Right cardiac atrium (tissue), 5 donors: ENCODE measurements around the gene PCK2. TPM values are rescaled to one million over a fixed set of nuclear protein-coding genes. Genes with fewer than 3 reads are reported as not detected.
A peak's percentile ranks its signal among the peaks of the same experiment; 100 is the strongest.
"Not testable (repeated sequence)": the region's sequence is repeated elsewhere in the genome, so short reads cannot be mapped to it uniquely, and the experiment has no call there.

Source experiments
- ATAC-seq, 2 donors: fragments of 200-7000 bp; cut with Tn5 transposase; one replicate each; pipeline versions ENCODE4 v1.8.0 to v1.9.1; 2020; ENCODE audit warnings: moderate library complexity in 2 of 2, mild to moderate bottlenecking in 1 of 2
- DNase-seq, 3 donors: peaks; one replicate each; pipeline ENCODE4 v3.0.0-alpha.2; 2020
- H3K27ac ChIP-seq: one replicate; pipeline ENCODE4 v1.5.1; 2013; ENCODE audit warnings: mild to moderate bottlenecking, low read length, control low read depth, moderate library complexity
- H3K27me3 ChIP-seq: one replicate; pipeline ENCODE4 v1.6.1; 2013; ENCODE audit not compliant: control insufficient read depth, insufficient read depth
- H3K4me1 ChIP-seq: one replicate; pipeline ENCODE4 v1.6.1; 2013; ENCODE audit warnings: low read length; ENCODE audit not compliant: control insufficient read depth, insufficient read depth
- H3K4me3 ChIP-seq: one replicate; pipeline ENCODE4 v1.5.1; 2013; ENCODE audit warnings: low read length, control low read depth
- H3K9me3 ChIP-seq: one replicate; pipeline ENCODE4 v1.6.1; 2013; ENCODE audit warnings: low read length; ENCODE audit not compliant: control insufficient read depth
- WGBS: extraction: QIAGEN DNeasy Blood & Tissue Kit; methylation state at CpG from one replicate; pipeline ENCODE4 v1.1.7; 2013; 5-methylcytosine and 5-hydroxymethylcytosine counted together
- intact Hi-C, 4 donors: fragments of 100-400 bp; cut with DNase I; formaldehyde crosslinking; loops; one replicate each; pipeline versions ENCODE4 v1.11.0 to v1.14.0; 2022 to 2023
- long read RNA-seq, 4 donors: library from polyadenylated mRNA; unstranded; transcript quantifications; one replicate each; pipeline ENCODE4 v2.0.0, GENCODE V29; 2020 to 2021
- polyA plus RNA-seq: library from polyadenylated mRNA; stranded (reverse); fragments of 200-250 nt; gene quantifications from one replicate; pipeline ENCODE4 v1.2.3, GENCODE V29; 2013
- total RNA-seq, 4 donors: library from RNA; stranded (reverse); fragmentation: NEBNext Ultra II Directional; extraction: Animal tissue kit (Norgen Biotek cat#: 25700); gene quantifications; one replicate each; pipeline ENCODE4 v1.2.1, GENCODE V29; 2021
- donor health status: healthy with polysubstance abuse.
- donor health status: DM: no; HTN: yes; CAD: no.
- donor health status: DM: no; HTN: no; CAD: no.
- donor health status: DM: no; HTN: yes; CAD: no; lungs with severe emphysema.
- donor health status: DM: yes; HTN: yes; CAD: no.

PCK2 gene
- 10 to 100 TPM in 1 of 4 donors, 1 to 10 TPM in 3; 4.0 to 11.0 (median 5.3) TPM for total RNA-seq
- polyA plus RNA-seq: 3.5 TPM
- long read RNA-seq, donor 1, transcript PCK2-201 (10 exons, 2,357 nt): major isoform, 5 of 12 reads
- long read RNA-seq, donor 1, partial matches to known transcripts: 2 of 12 reads
- long read RNA-seq, donor 1, other reads (novel, unspliced or antisense): 5 of 12 reads
- long read RNA-seq, donor 2, partial matches to known transcripts: 0 of 4 reads
- long read RNA-seq, donor 2, other reads (novel, unspliced or antisense): 2 of 4 reads
- long read RNA-seq, donor 3, transcript PCK2-201 (10 exons, 2,357 nt): major isoform, 11 of 27 reads
- long read RNA-seq, donor 3, partial matches to known transcripts: 4 of 27 reads
- long read RNA-seq, donor 3, other reads (novel, unspliced or antisense): 9 of 27 reads
- long read RNA-seq, donor 4, partial matches to known transcripts: 0 of 6 reads
- long read RNA-seq, donor 4, other reads (novel, unspliced or antisense): 2 of 6 reads

GRCh38 chr14:24093901-24094840, at the start of gene PCK2:
PCK2 (plus strand) TSS chr14:24094311; CDS start chr14:24094406, 95 bp downstream.
- peaks cover 6% of the 10 kb centered on the region for H3K4me1 ChIP-seq
- intact Hi-C loops: loop anchor here in 3 of 4 donors (5.0 to 10.0 kb wide), 3 partner anchors 37 to 109 kb away; partner anchors contain the start of gene DHRS4L2 (in 2 of the 3)
- H3K27me3 ChIP-seq: no peaks in the 10 kb centered on the region
- ATAC-seq (peak; percentile 95), DNase-seq (peak; percentile 95 to 97 (median 97))
- under 1% methylated on average over 68 of the region's 68 CpGs for WGBS
- peak within 1 kb of the TSS; percentile 83 for H3K27ac ChIP-seq
- peak within 1 kb of the TSS; percentile 65 for H3K4me3 ChIP-seq
- no peaks in the 10 kb centered on the region for H3K9me3 ChIP-seq

GRCh38 chr14:24049002-24049401, 45.1 kb upstream of the PCK2 start:
- intact Hi-C loops, H3K4me1 ChIP-seq, ATAC-seq, H3K9me3 ChIP-seq, H3K27ac ChIP-seq, H3K4me3 ChIP-seq, H3K27me3 ChIP-seq, DNase-seq: not testable (repeated sequence)
- WGBS: 66% methylated on average over 2 of the region's 2 CpGs

GRCh38 chr14:24050753-24051152, 43.4 kb upstream of the PCK2 start:
- not testable (repeated sequence) for H3K27ac ChIP-seq, H3K4me1 ChIP-seq, H3K9me3 ChIP-seq, ATAC-seq, DNase-seq, H3K4me3 ChIP-seq, H3K27me3 ChIP-seq
- 72% methylated on average over 8 of the region's 8 CpGs for WGBS
- intact Hi-C loops: loop anchor here in 2 of 4 donors (10.0 kb wide), 1 partner anchor 54 kb away; no protein-coding TSS in a partner anchor

- 22% methylated on average over 20 of the region's 20 CpGs for WGBS
- ATAC-seq: peak; percentile 22 to 50
- H3K4me3 ChIP-seq: peak overlapping the region; percentile 52
- H3K27ac ChIP-seq: no peak overlapping the region
- peak in 1 of 3 donors; percentile 68 for DNase-seq
- no peaks in the 10 kb centered on the region for H3K27me3 ChIP-seq
- no peaks in the 10 kb centered on the region for H3K9me3 ChIP-seq
- no peaks in the 10 kb centered on the region for H3K4me1 ChIP-seq
- intact Hi-C loops: loop anchor here in 2 of 4 donors (10.0 kb wide), 1 partner anchor 54 kb away; no protein-coding TSS in a partner anchor
These were observed 42.8 kb upstream of the PCK2 start for GRCh38 chr14:24051176-24051788.

- intact Hi-C loops: loop anchor here in 2 of 4 donors (10.0 kb wide), 1 partner anchor 53 kb away; no protein-coding TSS in a partner anchor
- Histone ChIP-seq H3K27ac (no peak within 1 kb of the TSS), H3K27me3 (no peaks in the 10 kb centered on the region), H3K4me1 (no peaks in the 10 kb centered on the region), H3K9me3 (no peaks in the 10 kb centered on the region), H3K4me3 (peak within 1 kb of the TSS; percentile 52)
- under 1% methylated on average over 92 of the region's 92 CpGs for WGBS
- DNase-seq: peak; percentile 70 to 89 (median 89)
- ATAC-seq: peak; percentile 91 to 94
These were observed 42.1 kb upstream of the PCK2 start, which contains the start of gene CARMIL3 for GRCh38 chr14:24051789-24052655. CARMIL3 (plus strand) TSS chr14:24052009; CDS start chr14:24052154, 145 bp downstream.

- DNase-seq (peak in 1 of 3 donors; percentile 40), ATAC-seq (no peak)
- 52% methylated on average over 20 of the region's 20 CpGs for WGBS
- Histone ChIP-seq H3K27me3 (no peaks in the 10 kb centered on the region), H3K9me3 (no peaks in the 10 kb centered on the region), H3K27ac (no peak overlapping the region), H3K4me1 (no peaks in the 10 kb centered on the region), H3K4me3 (no peak overlapping the region)
- intact Hi-C loops: loop anchor here in 2 of 4 donors (10.0 kb wide), 1 partner anchor 52 kb away; no protein-coding TSS in a partner anchor
These were observed 41.2 kb upstream of the PCK2 start for GRCh38 chr14:24052656-24053547.

- no peak for DNase-seq
- intact Hi-C loops: loop anchor here in 2 of 4 donors (10.0 kb wide), 1 partner anchor 51 kb away; no protein-coding TSS in a partner anchor
- Histone ChIP-seq H3K4me1 (no peaks in the 10 kb centered on the region), H3K4me3 (no peak overlapping the region), H3K27me3 (no peaks in the 10 kb centered on the region), H3K27ac (no peak overlapping the region), H3K9me3 (no peaks in the 10 kb centered on the region)
- 72% methylated on average over 10 of the region's 10 CpGs for WGBS
- ATAC-seq: no peak
These were observed 40.4 kb upstream of the PCK2 start for GRCh38 chr14:24053548-24054323.

- ATAC-seq: no peak
- Histone ChIP-seq H3K4me1 (no peaks in the 10 kb centered on the region), H3K4me3 (no peak overlapping the region), H3K27me3 (no peaks in the 10 kb centered on the region), H3K9me3 (no peaks in the 10 kb centered on the region), H3K27ac (no peak overlapping the region)
- intact Hi-C loops: loop anchor here in 2 of 4 donors (10.0 kb wide), 1 partner anchor 51 kb away; no protein-coding TSS in a partner anchor
- peak in 1 of 3 donors; percentile 37 for DNase-seq
- WGBS: 81% methylated on average over 6 of the region's 6 CpGs
These were observed 39.8 kb upstream of the PCK2 start for GRCh38 chr14:24054324-24054641.
